Esophagus squamous epithelium (tissue), 4 donors: ENCODE data around the gene NPAS1.

Experiments
- CTCF ChIP-seq, 6 experiments: fragments of 450-650 bp in 4 of 6; fragments of 200-600 bp in 2 of 6; sonication (generic) in 2 of 6; IDR thresholded peaks; one replicate each; pipeline ENCODE4 v1.5.1; 2016 to 2019; ENCODE audit warnings: antibody characterized with exemption in 6 of 6, mild to moderate bottlenecking in 4 of 6, moderate library complexity in 4 of 6
- POLR2A ChIP-seq, 4 donors: fragments of 450-650 bp; IDR thresholded peaks; one replicate each; pipeline ENCODE4 v1.6.1; 2017; ENCODE audit warnings: antibody characterized with exemption in 4 of 4, mild to moderate bottlenecking in 4 of 4, moderate library complexity in 3 of 4

- TF ChIP-seq CTCF (IDR thresholded peaks at IDR 0.05) (no peak), POLR2A (IDR thresholded peaks at IDR 0.05) (no peak)
These were observed 47.7 kb downstream of the NPAS1 start for GRCh38 chr19:47067215-47067847.
